ENCODE data around the gene ANKRD9. TPM values are rescaled to one million over a fixed set of nuclear protein-coding genes. Genes with fewer than 3 reads are reported as not detected.

ANKRD9 gene
- total RNA-seq, 1 donor from 2014 or later = 158 TPM

DNA sequence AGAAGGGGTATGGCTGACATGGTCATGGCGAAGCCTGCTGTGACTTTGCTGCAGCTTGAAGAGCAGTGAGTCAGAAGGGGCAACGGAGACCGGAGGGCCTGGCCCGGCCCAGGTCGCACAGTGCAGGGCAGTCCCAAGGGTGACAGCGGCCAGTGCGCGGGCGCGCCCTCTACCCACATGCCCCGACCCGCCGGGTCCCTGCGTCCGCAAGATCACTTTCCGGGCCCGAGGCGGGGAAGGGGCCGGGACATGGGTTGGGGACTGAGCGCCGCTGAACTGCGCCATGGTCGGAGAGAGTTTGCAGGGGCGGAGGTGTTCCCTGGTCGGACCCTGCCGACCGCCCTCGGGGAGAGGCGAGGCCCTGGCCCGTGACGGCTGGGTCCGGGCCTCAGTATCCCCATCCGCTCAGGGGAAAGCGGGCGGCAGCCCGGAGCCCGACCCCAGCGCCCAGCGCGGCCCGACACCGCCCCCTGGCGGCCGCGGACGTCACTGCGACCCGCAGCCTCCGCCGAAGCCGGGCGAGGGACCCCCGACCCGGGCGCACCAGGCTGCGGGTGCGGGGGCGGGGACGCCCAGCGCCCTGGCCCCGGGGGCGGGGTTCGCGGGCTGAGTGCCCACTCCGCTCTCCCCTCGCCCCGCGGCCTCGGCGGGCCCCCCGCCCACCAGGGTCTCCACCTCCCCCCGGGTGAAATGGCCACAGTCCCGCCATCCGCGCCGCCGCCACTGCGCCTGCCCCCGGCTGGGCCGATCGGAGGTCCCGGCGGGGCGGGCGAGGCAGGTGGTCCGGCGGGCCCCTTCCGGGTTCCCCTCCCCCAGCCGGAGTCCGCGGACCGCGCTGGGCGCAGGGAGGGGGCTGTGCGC lies 7.2 kb upstream of the ANKRD9 start:
- intact Hi-C loops (cut with micrococcal nuclease) = loop anchor here (2.0 kb wide), 1 partner anchor 76 kb away; no protein-coding TSS in a partner anchor
- TF ChIP-seq CTCF (IDR thresholded peaks at IDR 0.05; ENCODE audit: borderline replicate concordance) = peak; percentile 95
- Histone ChIP-seq H3K27ac (replicated peaks) (peak overlapping the region; percentile 70), H3K9me3 (replicated peaks) (no peaks in the 10 kb centered on the region), H3K4me3 (peak overlapping the region; percentile 87), H3K36me3 (no peaks in the 10 kb centered on the region), H3K27me3 (ENCODE audit: low read depth) (no peaks in the 10 kb centered on the region), H3K4me1 (peaks cover 13% of the 10 kb centered on the region)
- peak; percentile 57 for DNase-seq

GRCh38 chr14:102514987-102515733 lies 5.6 kb upstream of the ANKRD9 start:
- intact Hi-C loops (cut with micrococcal nuclease) = no loop called here
- Histone ChIP-seq H3K4me3 (no peak overlapping the region), H3K27ac (replicated peaks) (no peak overlapping the region), H3K4me1 (peaks cover 27% of the 10 kb centered on the region), H3K36me3 (no peaks in the 10 kb centered on the region), H3K27me3 (ENCODE audit: low read depth) (no peaks in the 10 kb centered on the region), H3K9me3 (replicated peaks) (no peaks in the 10 kb centered on the region)
- TF ChIP-seq CTCF (IDR thresholded peaks at IDR 0.05; ENCODE audit: borderline replicate concordance) = no peak
- DNase-seq = no peak

DNA sequence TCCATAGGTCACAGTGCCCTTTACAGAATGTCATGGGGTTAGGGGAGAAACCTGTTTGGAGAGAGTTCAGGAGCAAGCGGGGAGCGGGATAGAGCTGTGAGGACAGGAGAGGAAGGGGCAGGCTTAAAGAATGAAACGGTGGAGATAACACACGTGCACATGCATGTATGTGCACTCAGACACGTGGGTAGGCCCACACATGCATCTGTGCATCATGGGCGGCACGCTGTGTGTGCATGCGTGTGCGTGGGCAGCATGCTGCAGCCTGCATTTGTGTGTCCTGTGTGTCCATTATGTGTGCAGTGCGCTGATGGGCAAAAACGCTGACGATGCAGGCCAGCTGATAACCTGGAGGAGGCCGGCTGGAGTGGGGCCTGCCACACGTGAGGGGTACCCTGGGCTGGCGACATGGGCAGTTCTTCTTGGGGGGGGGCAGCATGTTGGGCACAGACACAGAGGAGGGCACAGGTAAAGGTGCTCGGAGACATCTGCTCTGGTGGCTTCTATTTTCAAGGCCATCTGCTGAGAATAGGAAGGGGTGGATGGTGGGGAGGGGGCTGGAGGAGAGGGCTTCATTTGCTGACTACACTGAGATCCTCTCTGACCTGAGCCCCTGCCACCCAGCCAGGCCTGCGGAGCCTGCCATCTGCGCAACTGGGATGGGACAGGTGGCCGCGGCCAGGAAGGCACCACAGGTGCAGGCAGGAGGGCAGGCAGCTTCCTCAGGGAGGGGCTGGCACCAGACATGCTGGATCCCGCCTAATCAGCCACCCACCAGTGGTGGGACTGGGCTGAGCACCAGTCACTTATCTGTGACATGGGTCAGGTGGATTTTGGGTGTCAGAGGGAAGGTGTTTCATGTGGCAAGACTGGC lies 4.6 kb upstream of the ANKRD9 start:
- TF ChIP-seq CTCF (IDR thresholded peaks at IDR 0.05; ENCODE audit: borderline replicate concordance) = no peak
- H3K4me3 ChIP-seq = no peak overlapping the region
- no peaks in the 10 kb centered on the region for H3K27me3 ChIP-seq (ENCODE audit: low read depth)
- H3K9me3 ChIP-seq (replicated peaks) = no peaks in the 10 kb centered on the region
- peaks cover 31% of the 10 kb centered on the region for H3K4me1 ChIP-seq
- no peaks in the 10 kb centered on the region for H3K36me3 ChIP-seq
- DNase-seq = no peak
- intact Hi-C loops (cut with micrococcal nuclease) = no loop called here
- no peak overlapping the region for H3K27ac ChIP-seq (replicated peaks)

GRCh38 chr14:102512793-102513300 lies 3.3 kb upstream of the ANKRD9 start:
- Histone ChIP-seq H3K4me1 (peaks cover 43% of the 10 kb centered on the region), H3K27me3 (ENCODE audit: low read depth) (no peaks in the 10 kb centered on the region), H3K36me3 (peaks cover 3% of the 10 kb centered on the region), H3K9me3 (replicated peaks) (no peaks in the 10 kb centered on the region), H3K4me3 (no peak overlapping the region), H3K27ac (replicated peaks) (no peak overlapping the region)
- DNase-seq = no peak
- intact Hi-C loops (cut with micrococcal nuclease) = no loop called here
- TF ChIP-seq CTCF (IDR thresholded peaks at IDR 0.05; ENCODE audit: borderline replicate concordance) = no peak

GRCh38 chr14:102511538-102511937 lies 2.0 kb upstream of the ANKRD9 start:
- H3K27me3 ChIP-seq (ENCODE audit: low read depth) = no peaks in the 10 kb centered on the region
- intact Hi-C loops (cut with micrococcal nuclease) = no loop called here
- no peak for DNase-seq
- H3K36me3 ChIP-seq = peaks cover 16% of the 10 kb centered on the region
- H3K27ac ChIP-seq (replicated peaks) = peak overlapping the region; percentile 91
- H3K9me3 ChIP-seq (replicated peaks) = no peaks in the 10 kb centered on the region
- H3K4me3 ChIP-seq = no peak overlapping the region
- no peak for TF ChIP-seq CTCF (IDR thresholded peaks at IDR 0.05; ENCODE audit: borderline replicate concordance)
- peaks cover 42% of the 10 kb centered on the region for H3K4me1 ChIP-seq

All from left ventricle myocardium inferior (tissue), 1 donor.